ENCODE results near the gene LRBA. TPM values are rescaled to one million over a fixed set of nuclear protein-coding genes. Genes with fewer than 3 reads are reported as not detected.
"Not testable (repeated sequence)": the region's sequence is repeated elsewhere in the genome, so short reads cannot be mapped to it uniquely, and the experiment has no call there.

Gene LRBA
- total RNA-seq, 3 donors from 2014 or later: 26.9 to 138 (median 93.7) TPM

DNA sequence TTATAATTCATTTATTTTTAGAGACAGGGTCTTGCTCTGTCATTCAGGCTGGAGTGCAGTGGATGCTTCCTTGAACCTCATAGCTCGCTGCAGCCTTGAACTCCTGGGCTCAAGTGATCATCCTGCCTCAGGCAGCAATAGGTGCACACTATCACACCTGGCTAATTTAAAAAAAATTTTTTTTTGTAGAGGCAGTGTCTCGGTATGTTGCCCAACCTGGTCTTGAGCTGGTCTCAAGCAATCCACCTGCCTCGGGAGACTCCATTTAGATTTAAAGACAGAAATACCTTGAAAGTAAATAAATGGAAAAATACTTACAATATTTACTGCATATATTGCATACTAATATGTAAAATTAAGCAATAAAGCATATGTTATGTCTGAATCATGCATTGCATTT lies 473.4 kb downstream of the LRBA start:
- H3K27me3 ChIP-seq: no peaks in the 10 kb centered on the region
- DNase-seq (ENCODE audit: low spot score in 2 of 2): no peak
- H3K27ac ChIP-seq: no peak overlapping the region
- peaks cover 0 to 5% of the 10 kb centered on the region in 2 donors for H3K9me3 ChIP-seq
- H3K4me3 ChIP-seq: no peak overlapping the region
- TF ChIP-seq POLR2A (IDR thresholded peaks at IDR 0.05): no peak
- intact Hi-C loops (cut with DNase I; ENCODE audit: low total_unique reads): no loop called here
- no peaks in the 10 kb centered on the region for H3K4me1 ChIP-seq
- no peaks in the 10 kb centered on the region for H3K36me3 ChIP-seq

- H3K4me3 ChIP-seq: no peak overlapping the region
- H3K36me3 ChIP-seq: no peaks in the 10 kb centered on the region
- H3K27me3 ChIP-seq: no peaks in the 10 kb centered on the region
- no peak for DNase-seq (ENCODE audit: low spot score in 2 of 2)
- H3K27ac ChIP-seq: no peak overlapping the region
- peaks cover 0 to 5% of the 10 kb centered on the region in 2 donors for H3K9me3 ChIP-seq
- TF ChIP-seq, protein P1, sequence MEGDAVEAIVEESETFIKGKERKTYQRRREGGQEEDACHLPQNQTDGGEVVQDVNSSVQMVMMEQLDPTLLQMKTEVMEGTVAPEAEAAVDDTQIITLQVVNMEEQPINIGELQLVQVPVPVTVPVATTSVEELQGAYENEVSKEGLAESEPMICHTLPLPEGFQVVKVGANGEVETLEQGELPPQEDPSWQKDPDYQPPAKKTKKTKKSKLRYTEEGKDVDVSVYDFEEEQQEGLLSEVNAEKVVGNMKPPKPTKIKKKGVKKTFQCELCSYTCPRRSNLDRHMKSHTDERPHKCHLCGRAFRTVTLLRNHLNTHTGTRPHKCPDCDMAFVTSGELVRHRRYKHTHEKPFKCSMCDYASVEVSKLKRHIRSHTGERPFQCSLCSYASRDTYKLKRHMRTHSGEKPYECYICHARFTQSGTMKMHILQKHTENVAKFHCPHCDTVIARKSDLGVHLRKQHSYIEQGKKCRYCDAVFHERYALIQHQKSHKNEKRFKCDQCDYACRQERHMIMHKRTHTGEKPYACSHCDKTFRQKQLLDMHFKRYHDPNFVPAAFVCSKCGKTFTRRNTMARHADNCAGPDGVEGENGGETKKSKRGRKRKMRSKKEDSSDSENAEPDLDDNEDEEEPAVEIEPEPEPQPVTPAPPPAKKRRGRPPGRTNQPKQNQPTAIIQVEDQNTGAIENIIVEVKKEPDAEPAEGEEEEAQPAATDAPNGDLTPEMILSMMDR (IDR thresholded peaks at IDR 0.05): no peak
- TF ChIP-seq POLR2A (IDR thresholded peaks at IDR 0.05): no peak
- no peak for TF ChIP-seq POLR2AphosphoS5 (IDR thresholded peaks at IDR 0.05)
- intact Hi-C loops (cut with DNase I; ENCODE audit: low total_unique reads): no loop called here
- H3K4me1 ChIP-seq: no peaks in the 10 kb centered on the region
Observed at GRCh38 chr4:150540959-150541360, 474.1 kb downstream of the LRBA start.

DNA sequence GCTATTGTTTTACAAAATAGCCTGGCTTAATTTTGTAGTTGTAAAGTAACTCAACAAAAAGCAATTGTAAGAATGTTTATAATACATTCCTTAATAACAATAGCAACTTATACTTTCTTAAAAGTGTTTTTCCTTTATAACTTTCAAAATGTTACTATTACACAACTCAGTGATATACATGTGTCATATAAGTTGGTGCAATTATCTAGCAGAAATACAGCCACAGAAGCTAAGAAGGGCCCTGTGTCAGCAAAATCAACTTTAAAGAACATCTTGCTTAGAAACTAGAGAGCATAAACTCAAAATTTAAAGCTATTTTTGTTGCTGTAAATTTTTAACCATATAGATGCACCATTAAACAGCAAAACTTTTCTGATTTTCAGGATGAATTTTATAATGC lies 474.5 kb downstream of the LRBA start:
- H3K27ac ChIP-seq: no peak overlapping the region
- intact Hi-C loops (cut with DNase I; ENCODE audit: low total_unique reads): no loop called here

DNA sequence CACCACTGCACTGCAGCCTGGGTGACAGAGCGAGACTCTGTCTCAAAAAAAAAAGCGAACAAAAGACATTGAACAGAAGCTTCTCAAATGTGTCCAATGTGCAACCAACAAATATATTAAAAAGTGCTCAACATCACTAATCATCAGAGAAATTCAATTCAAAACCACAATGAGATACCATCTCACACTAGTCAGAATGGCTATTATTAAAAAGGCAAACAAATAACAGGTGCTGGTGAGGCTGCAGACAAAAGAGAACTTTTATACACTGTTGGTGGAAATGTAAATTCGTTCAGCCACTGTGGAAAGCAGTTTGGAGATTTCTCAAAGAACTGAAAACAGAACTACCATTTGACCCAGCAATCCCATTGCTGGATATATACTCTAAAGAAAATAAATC lies 477.2 kb downstream of the LRBA start:
- DNase-seq (ENCODE audit: low spot score in 2 of 2); H3K4me3 ChIP-seq; H3K4me1 ChIP-seq; H3K36me3 ChIP-seq; H3K27me3 ChIP-seq; H3K27ac ChIP-seq; intact Hi-C loops (cut with DNase I; ENCODE audit: low total_unique reads); H3K9me3 ChIP-seq: not testable (repeated sequence)

More for the DNA sequence above, 474.5 kb downstream of the LRBA start:
- Histone ChIP-seq H3K4me1 (no peaks in the 10 kb centered on the region), H3K36me3 (no peaks in the 10 kb centered on the region), H3K27me3 (no peaks in the 10 kb centered on the region), H3K9me3 (peaks cover 0 to 5% of the 10 kb centered on the region in 2 donors), H3K4me3 (no peak overlapping the region)
- TF ChIP-seq POLR2A (IDR thresholded peaks at IDR 0.05): no peak
- TF ChIP-seq POLR2AphosphoS5 (IDR thresholded peaks at IDR 0.05): no peak
- TF ChIP-seq, protein P1 (IDR thresholded peaks at IDR 0.05): no peak
- DNase-seq (ENCODE audit: low spot score in 2 of 2): no peak

DNA sequence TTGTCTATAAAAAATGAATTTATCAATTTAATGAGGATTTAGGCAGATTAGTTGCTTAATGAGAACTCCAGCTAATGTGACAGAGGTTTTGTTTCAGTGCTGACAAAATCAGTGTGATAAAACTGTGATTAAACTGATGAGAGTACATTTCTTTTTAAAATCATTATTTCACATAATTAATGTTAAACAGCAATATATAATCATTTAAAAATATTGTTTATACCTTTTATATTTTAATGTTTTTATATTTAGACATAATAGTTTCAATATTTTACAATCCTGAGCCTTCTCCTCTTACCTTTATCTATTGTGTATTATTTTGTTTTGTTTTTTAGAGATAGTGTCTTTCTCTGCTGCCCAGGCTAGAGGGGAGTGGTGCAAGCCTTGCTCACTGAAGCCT lies 480.3 kb downstream of the LRBA start:
- H3K36me3 ChIP-seq: no peaks in the 10 kb centered on the region
- TF ChIP-seq POLR2AphosphoS5 (IDR thresholded peaks at IDR 0.05) (no peak), POLR2A (IDR thresholded peaks at IDR 0.05) (no peak)
- TF ChIP-seq, protein P1 (IDR thresholded peaks at IDR 0.05): no peak
- no peaks in the 10 kb centered on the region for H3K27me3 ChIP-seq
- intact Hi-C loops (cut with DNase I; ENCODE audit: low total_unique reads): no loop called here
- no peak overlapping the region for H3K4me3 ChIP-seq
- H3K9me3 ChIP-seq: peaks cover 0 to 5% of the 10 kb centered on the region in 2 donors
- H3K4me1 ChIP-seq: no peaks in the 10 kb centered on the region
- DNase-seq (ENCODE audit: low spot score in 2 of 2): no peak
- H3K27ac ChIP-seq: no peak overlapping the region

DNA sequence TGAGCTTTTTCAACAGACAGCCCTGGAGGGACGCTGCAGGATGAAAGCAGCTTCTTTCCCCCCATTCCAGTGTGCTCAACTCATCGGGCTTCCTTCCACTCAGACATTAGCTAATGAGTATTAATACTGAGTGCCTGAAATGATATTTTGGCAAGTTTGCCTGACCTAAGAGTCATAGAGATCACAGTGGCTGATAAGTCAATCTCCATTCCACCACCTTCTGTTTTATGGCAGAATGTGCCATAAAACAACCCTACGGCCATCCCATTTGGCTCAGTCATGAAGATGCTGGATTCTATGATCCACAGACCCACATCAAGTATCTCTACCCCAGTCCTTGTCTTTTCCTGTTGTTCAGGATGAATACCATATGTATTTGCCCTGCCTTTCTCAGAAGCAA lies 481.4 kb downstream of the LRBA start:
- no peak for DNase-seq (ENCODE audit: low spot score in 2 of 2)
- H3K27ac ChIP-seq: no peak overlapping the region
- H3K9me3 ChIP-seq: peaks cover 0 to 5% of the 10 kb centered on the region in 2 donors
- H3K36me3 ChIP-seq: no peaks in the 10 kb centered on the region
- H3K4me3 ChIP-seq: no peak overlapping the region
- no peak for TF ChIP-seq POLR2A (IDR thresholded peaks at IDR 0.05)
- TF ChIP-seq POLR2AphosphoS5 (IDR thresholded peaks at IDR 0.05): no peak
- TF ChIP-seq, protein P1 (IDR thresholded peaks at IDR 0.05): no peak
- H3K27me3 ChIP-seq: no peaks in the 10 kb centered on the region
- intact Hi-C loops (cut with DNase I; ENCODE audit: low total_unique reads): no loop called here
- H3K4me1 ChIP-seq: no peaks in the 10 kb centered on the region

Measured in breast epithelium (tissue), 4 donors.